ENCODE measurements around the gene EXOG. TPM values are rescaled to one million over a fixed set of nuclear protein-coding genes. Genes with fewer than 3 reads are reported as not detected.

The EXOG gene
- total RNA-seq, 4 donors from 2014 or later = 6.0 to 15.3 (median 10.8) TPM

DNA sequence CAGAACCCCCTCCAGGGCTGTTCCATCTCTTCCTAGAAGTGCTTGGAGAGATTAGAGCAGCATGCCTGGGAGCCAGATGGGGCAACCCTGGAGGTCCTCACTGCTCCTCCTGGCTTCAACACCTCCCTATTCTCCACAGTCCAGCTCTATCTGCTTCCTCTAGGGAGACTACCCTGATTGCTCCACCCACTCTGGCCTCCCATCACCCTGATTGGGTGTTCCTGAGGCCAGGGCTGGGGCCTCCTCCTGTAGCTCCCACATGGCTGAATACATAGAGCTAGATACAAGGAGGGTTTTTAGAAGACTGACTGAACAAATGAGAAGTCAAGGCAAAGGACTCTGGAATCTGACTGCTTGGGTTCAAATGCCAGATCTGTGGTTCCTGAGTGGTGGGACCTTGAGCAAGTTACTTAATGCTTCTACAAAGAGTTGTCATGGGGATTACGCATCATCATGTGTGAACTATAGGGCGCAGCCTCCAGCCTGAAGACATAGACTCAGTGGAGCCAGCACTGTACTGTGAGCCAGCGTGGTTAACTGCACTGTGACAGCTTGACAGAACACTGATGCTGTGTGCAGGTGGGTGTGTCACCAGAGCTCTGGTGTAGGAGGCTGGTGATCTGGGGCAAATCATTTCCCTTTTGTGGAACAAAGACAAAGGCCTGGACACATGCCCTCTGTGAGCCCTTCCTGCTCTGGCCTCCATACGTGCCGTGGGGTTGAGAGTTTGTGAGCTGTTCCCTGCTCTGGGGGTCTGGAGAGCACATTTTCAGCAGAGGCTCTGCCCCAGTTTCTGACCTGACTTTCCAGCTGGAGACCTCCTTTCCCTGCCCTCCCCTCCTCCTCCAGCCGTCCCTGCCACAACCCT, 78.5 kb downstream of the EXOG start:
- peaks cover 0 to 6% of the 10 kb centered on the region in 2 donors for H3K9me3 ChIP-seq
- no peaks in the 10 kb centered on the region for H3K27me3 ChIP-seq
- H3K4me1 ChIP-seq = no peaks in the 10 kb centered on the region
- TF ChIP-seq CTCF (IDR thresholded peaks at IDR 0.05) (no peak), POLR2AphosphoS5 (IDR thresholded peaks at IDR 0.05) (no peak), EP300 (IDR thresholded peaks at IDR 0.05; ENCODE audit: low read depth) (no peak), POLR2A (IDR thresholded peaks at IDR 0.05) (no peak)
- H3K27ac ChIP-seq = no peak overlapping the region
- H3K4me3 ChIP-seq = no peak overlapping the region
- in situ Hi-C loops (cut with MboI; ENCODE audit: low pct_ligation_motif_present in 1 of 4, low pct_unique_long_range_greater_than_20kb in 1 of 4, low sequenced_read_pairs in 3 of 4) = no loop called here
- intact Hi-C loops (cut with DNase I; ENCODE audit: low total_unique reads) = no loop called here
- no peak for DNase-seq
- WGBS, 2 donors (ENCODE audit: low coverage in 1 of 2) = 72% methylated on average over 6 of the region's 6 CpGs; no CpG with 5 or more reads in 1 of the 2 donors
- H3K36me3 ChIP-seq = no peaks in the 10 kb centered on the region

- Histone ChIP-seq H3K36me3 (no peaks in the 10 kb centered on the region), H3K27me3 (no peaks in the 10 kb centered on the region), H3K4me1 (no peaks in the 10 kb centered on the region), H3K4me3 (no peak overlapping the region), H3K27ac (no peak overlapping the region), H3K9me3 (peaks cover 0 to 6% of the 10 kb centered on the region in 2 donors)
- intact Hi-C loops (cut with DNase I; ENCODE audit: low total_unique reads) (no loop called here), in situ Hi-C loops (cut with MboI; ENCODE audit: low pct_ligation_motif_present in 1 of 4, low pct_unique_long_range_greater_than_20kb in 1 of 4, low sequenced_read_pairs in 3 of 4) (no loop called here)
- TF ChIP-seq EP300 (IDR thresholded peaks at IDR 0.05; ENCODE audit: low read depth) (no peak), CTCF (IDR thresholded peaks at IDR 0.05) (no peak), POLR2AphosphoS5 (IDR thresholded peaks at IDR 0.05) (no peak), POLR2A (IDR thresholded peaks at IDR 0.05) (no peak)
- peak; percentile 3 for DNase-seq
- WGBS, 2 donors (ENCODE audit: low coverage in 1 of 2) = 91% methylated on average over 18 of the region's 18 CpGs; no CpG with 5 or more reads in 1 of the 2 donors
Observed at GRCh38 chr3:38575279-38575843, 79.2 kb downstream of the EXOG start.

Small RNA genes lying within 50 kb of the gene (small RNA-seq; reads per million reads assigned to genes)
- 0 reads per million in 4 donors for gene RF00019

Other genes with a start within 250 kb of the EXOG start
- under 1 TPM in 3 of 4 donors, not detected in 1; 0.32 to 0.68 (median 0.60) TPM for gene SLC22A13, start 230.5 kb upstream of the EXOG start, total RNA-seq
- under 1 TPM in 1 of 4 donors, not detected in 3; 0.48 TPM for gene SLC22A14, start 214.0 kb upstream of the EXOG start, total RNA-seq
- gene XYLB, start 149.6 kb upstream of the EXOG start, total RNA-seq = 10 to 100 TPM; 13.5 to 18.7 (median 15.1) TPM
- gene ACVR2B, start 42.5 kb upstream of the EXOG start, total RNA-seq = 10 to 100 TPM in 1 of 4 donors, 1 to 10 TPM in 3; 5.9 to 12.3 (median 8.7) TPM
- gene SCN5A, start 153.3 kb downstream of the EXOG start, total RNA-seq = under 1 TPM in 2 of 4 donors, not detected in 2; 0.16 to 0.27 TPM